Endometrium (tissue), 2 donors: Measurements from ENCODE around the gene IL1RAP.
"Not testable (repeated sequence)": the region's sequence is repeated elsewhere in the genome, so short reads cannot be mapped to it uniquely, and the experiment has no call there.

Experiments
- FAIRE-seq: peaks from 2 replicates; lab custom pipeline; 2012; peaks lifted over from hg19 to GRCh38; lab: Jason Lieb, UNC
- donor health status: control.
- donor health status: control.

Gene IL1RAP

GRCh38 chr3:190666821-190667220 is 152.9 kb downstream of the IL1RAP start:
- no peak for FAIRE-seq

- no peak for FAIRE-seq
Measured at GRCh38 chr3:190671658-190672057, 157.8 kb downstream of the IL1RAP start.

DNA sequence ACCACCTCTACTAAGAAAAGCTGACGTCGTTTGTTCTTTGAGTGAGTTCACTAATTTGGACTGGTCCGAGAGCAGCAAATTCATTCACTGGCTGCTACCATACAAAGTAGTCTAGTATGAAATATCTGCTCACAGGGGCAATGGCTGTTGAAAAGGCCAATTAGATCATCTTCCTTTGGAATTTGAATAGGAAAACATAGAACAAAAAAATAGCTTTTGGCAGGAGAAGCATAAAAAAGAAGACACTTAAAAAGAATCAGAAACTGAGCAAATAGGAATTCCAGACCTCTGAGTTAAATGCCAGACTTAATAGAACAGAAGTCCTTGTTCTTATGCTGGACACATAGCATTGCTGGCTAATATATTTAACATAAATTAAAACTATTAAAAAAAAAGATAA is 159.3 kb downstream of the IL1RAP start:
- FAIRE-seq, result no peak

- no peak for FAIRE-seq
Measured at GRCh38 chr3:190676481-190676880, 162.6 kb downstream of the IL1RAP start.

DNA sequence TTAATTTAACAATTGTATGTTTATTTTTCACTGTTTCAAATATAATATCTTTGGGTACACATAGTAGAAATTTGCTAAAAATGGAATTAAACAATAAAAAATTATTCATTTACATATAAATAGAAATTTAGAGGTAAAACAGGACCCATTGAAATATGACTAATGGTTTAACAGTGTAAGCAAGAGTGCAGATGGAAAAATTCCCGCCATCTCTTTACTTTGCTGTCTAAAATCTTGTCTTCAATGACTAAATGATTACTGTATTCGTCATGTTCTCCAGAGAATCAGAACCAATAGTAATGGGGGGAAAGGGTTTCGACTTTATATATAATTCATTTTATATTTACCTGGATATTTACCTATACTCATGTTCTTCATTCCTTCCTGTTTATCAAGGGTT is 163.1 kb downstream of the IL1RAP start:
- no peak for FAIRE-seq

DNA sequence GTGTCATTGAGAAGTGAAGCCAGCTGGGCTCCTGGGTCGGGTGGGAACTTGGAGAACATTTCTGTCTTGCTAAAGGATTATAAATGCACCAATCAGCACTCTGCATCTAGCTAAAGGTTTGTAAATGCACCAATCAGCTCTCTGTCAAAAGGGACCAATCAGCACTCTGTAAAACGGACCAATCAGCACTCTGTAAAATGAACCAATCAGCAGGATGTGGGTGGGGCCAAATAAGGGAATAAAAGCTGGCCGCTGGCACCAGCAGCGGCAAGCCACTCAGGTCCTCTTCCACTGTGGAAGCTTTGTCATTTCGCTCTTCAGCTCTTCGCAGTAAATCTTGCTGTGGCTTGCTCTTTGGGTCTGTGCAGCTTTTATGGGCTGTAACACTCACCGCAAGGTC is 164.0 kb downstream of the IL1RAP start:
- not testable (repeated sequence) for FAIRE-seq

GRCh38 chr3:190680691-190681090 is 166.8 kb downstream of the IL1RAP start:
- FAIRE-seq, result no peak

- no peak for FAIRE-seq
Measured at GRCh38 chr3:190684776-190685175, 170.9 kb downstream of the IL1RAP start.

- FAIRE-seq, result no peak
Measured at GRCh38 chr3:190686011-190686410, 172.1 kb downstream of the IL1RAP start.

DNA sequence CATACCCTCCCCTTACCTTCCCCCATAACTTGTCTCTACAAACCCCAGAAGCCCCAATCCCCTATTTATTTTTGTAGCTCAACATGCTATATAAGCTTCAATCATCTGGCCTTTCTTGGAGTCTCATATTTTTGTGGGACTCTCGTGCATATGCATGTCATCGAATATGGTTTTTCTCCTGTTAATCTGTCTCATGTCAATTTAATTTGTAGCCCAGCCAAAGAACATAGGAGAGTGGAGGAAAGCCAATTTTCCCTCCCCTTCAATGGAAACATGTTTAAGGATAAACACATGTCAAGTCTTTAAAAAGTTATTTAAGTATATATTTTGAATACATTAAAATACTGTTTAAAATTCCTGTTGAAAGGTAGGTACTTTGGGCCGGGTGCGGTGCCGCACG is 176.4 kb downstream of the IL1RAP start:
- no peak for FAIRE-seq

GRCh38 chr3:190692256-190692655 is 178.4 kb downstream of the IL1RAP start:
- FAIRE-seq, result no peak

- FAIRE-seq, result no peak
Measured at GRCh38 chr3:190694335-190695001, 180.6 kb downstream of the IL1RAP start.

- no peak for FAIRE-seq
Measured at GRCh38 chr3:190695225-190695624, 181.3 kb downstream of the IL1RAP start.

GRCh38 chr3:190695994-190696393 is 182.1 kb downstream of the IL1RAP start:
- no peak for FAIRE-seq

DNA sequence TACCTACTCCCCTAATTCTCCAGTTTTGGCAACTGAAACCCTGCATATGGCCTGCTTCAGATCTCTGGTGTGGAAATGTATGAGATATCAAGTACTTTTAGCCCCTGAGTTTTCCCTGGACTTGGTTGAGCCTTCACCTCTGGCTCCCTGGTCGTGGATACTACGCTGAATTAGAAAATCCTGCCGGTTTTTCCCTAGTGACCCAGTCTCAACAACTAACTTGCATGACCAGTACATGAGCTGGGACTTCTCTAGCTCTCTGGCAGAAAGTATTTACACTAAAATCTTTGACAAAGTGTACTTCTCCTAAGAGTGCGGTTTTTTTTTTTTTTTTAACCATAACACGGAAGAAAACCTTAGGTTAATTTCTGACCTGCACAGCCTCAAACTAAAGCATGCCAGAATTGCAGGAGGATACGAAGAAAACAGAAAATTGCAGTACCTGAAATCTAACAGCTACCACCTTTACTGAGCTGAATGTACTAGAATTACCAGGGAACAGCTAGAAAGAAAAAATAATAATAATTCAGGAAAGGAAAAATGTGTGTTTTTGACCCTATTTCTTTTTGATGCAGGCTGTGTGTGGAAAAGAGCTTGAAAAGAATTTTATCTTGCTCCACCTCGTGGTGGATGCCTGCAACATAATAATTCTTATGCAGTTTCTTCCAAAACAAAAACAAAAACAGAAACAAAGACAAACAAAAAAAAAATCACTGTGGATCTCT is 183.1 kb downstream of the IL1RAP start:
- FAIRE-seq, result peak; percentile 92

DNA sequence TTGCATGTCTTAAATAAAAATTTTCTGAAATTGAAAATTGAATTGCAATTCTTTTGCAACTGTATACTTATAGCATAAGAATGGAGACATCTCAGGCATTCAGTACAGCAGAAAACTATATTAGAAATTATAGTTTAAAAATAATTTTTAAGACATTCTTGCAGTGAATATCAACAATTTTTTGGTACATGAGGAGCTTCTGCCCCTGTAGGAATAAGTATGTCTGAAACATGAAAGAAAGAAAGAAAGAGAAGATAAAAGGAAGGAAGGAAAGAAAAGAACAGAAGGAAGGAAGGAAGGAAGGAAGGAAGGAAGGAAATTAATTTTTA is 183.6 kb downstream of the IL1RAP start:
- FAIRE-seq, result no peak

- FAIRE-seq, result no peak
Measured at GRCh38 chr3:190697901-190698300, 184.0 kb downstream of the IL1RAP start.

GRCh38 chr3:190699776-190700175 is 185.9 kb downstream of the IL1RAP start:
- FAIRE-seq, result no peak

GRCh38 chr3:190701096-190701532 is 187.2 kb downstream of the IL1RAP start:
- no peak for FAIRE-seq

DNA sequence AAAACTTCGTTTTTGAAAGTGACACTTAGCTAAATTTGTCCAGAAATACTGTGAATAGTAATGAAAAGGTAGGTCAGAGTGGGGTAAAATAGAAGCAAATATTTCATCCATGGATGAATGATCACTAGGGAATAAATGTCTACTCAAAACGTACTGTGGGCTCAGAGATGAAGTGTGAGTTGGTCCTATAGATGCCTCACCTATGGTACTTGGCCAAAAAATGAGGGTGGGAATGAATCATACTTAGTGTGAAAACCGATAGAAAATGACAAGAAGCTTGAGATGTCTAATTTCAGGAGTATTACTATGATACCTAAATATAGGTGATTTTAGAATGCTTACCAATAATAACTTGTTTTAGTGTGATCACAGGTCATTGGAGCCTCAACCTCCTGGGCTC is 192.7 kb downstream of the IL1RAP start:
- FAIRE-seq, result no peak
